ENCODE results near the gene RREB1.
A peak's percentile ranks its signal among the peaks of the same experiment; 100 is the strongest.

The RREB1 gene, protein sequence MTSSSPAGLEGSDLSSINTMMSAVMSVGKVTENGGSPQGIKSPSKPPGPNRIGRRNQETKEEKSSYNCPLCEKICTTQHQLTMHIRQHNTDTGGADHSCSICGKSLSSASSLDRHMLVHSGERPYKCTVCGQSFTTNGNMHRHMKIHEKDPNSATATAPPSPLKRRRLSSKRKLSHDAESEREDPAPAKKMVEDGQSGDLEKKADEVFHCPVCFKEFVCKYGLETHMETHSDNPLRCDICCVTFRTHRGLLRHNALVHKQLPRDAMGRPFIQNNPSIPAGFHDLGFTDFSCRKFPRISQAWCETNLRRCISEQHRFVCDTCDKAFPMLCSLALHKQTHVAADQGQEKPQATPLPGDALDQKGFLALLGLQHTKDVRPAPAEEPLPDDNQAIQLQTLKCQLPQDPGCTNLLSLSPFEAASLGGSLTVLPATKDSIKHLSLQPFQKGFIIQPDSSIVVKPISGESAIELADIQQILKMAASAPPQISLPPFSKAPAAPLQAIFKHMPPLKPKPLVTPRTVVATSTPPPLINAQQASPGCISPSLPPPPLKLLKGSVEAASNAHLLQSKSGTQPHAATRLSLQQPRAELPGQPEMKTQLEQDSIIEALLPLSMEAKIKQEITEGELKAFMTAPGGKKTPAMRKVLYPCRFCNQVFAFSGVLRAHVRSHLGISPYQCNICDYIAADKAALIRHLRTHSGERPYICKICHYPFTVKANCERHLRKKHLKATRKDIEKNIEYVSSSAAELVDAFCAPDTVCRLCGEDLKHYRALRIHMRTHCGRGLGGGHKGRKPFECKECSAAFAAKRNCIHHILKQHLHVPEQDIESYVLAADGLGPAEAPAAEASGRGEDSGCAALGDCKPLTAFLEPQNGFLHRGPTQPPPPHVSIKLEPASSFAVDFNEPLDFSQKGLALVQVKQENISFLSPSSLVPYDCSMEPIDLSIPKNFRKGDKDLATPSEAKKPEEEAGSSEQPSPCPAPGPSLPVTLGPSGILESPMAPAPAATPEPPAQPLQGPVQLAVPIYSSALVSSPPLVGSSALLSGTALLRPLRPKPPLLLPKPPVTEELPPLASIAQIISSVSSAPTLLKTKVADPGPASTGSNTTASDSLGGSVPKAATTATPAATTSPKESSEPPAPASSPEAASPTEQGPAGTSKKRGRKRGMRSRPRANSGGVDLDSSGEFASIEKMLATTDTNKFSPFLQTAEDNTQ (N-terminal part only)

DNA sequence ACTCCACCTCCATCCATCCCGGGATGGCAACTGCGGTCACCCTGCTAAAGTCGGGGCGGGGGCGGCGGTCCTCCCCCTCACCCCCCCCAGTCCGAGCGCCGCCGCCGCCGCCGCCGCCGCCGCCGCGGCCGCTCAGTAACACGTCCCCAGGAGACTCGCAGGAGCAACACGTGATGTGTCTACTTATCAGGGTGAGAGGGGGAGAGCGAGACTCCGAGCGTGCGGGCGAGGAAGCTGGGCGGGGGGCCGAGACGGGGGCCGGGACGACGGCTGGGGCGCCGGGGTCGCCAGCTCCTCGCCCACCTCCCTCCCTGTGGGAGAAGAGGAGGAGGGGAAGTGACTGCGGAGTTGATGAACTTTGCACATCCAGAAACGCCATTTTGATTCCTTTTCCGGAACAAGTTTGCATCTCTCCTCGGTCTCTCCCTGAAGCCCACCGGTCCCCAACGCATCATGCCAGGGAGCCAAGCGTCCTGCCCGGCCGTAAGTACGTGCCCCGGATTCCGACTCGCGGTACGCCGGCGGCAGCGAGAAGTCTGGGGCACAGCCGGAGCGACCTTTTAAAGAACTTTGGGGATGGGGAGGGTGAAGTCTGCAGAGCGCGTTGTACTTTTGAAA is at the start of gene RREB1:
TSS of gene RREB1 (plus strand) at position 384 of the 618 bp plus-strand sequence. CDS start 73,951 bp downstream, outside the sequence.
- DNase-seq (ENCODE audit: low read depth in 2 of 2): peak; percentile 16 to 26

DNA sequence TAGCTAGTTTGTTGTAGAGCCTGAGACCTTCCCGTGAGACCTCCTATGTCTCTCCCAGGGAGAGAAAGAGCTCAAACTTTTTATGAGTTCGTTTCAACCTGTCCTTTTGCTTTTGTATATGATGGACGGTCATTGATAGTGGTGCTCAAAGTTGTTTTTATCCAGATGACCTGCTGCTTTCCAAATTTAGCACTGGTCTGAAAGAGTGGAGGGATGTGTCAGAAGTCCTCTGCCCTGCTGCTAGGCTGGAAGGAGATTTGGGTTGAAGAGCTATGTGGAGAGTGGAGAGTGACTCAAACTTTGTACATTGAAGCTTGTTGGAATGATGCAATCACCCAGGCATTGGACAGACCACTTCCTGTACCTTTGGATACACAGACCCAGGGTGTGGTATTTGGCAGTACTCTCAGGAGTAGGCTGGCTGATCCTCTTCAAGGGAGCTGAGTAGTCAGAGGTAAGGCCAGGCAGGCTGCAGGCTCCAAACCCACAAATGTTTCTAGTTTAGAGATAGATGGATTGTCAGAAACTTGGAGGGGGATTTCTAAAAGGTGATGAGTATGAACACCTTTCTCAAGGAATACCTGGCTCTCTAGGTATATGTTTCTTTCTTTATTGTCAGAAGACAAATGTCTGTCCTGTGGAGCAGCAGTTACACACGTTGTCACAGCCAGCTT is 49.4 kb upstream of the RREB1 start:
- no peak for DNase-seq (ENCODE audit: low read depth in 2 of 2)

GRCh38 chr6:7060769-7061516 is 46.8 kb upstream of the RREB1 start:
- DNase-seq (ENCODE audit: low read depth in 2 of 2): no peak

DNA sequence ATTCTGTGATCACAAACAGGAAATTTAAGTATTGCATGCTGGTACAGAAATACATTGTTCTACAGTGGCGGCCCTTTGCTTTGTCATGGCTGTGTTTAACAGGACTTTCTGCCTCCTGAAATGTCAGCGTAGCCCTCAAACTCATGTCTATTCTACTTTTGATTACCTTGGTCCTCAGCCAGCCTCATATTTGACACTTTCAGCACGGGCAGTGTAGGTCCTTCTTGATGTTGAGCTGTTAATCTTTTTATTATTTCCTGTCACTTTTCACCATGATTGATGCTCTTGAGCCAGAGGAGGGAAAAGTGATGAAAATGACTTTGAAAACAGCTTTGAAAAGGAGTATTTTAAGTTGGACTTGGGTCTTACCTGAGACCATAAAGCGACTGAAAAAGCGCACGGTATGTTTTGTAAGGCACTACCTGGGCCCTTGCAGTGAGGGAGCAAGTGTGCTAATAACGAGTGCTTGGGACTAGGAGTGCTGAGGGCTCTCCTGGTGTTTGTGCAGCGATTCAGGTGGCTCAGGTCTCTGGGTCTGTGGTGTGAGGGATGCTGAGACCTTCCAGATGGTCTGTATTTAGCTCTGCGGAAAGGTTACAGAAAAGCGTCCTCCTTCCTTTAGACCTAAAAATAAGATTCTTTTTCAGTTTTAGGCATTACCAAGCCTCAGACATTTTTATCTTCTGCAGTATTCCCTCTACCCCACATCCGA is 45.2 kb upstream of the RREB1 start:
- no peak for DNase-seq (ENCODE audit: low read depth in 2 of 2)

DNA sequence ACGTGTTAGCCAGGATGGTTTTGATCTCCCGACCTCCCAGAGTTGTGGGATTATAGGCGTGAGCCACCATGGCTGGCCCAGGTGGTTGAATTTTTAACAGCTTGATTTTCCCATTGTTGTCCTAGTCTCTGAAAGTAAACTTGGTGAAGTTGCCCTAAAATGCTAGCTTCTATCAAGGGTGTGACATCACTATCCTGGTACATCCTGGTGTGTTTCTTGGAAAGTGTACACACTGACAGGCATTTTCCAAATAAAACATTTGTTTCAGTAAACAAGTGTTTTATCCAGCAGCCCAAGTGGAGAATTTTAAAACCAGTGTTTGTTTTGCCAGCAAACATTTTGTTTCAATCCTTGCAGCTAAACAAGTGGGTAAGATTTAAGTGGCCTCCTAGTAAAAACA is 40.5 kb upstream of the RREB1 start:
- no peak for DNase-seq (ENCODE audit: low read depth in 2 of 2)

- no peak for DNase-seq (ENCODE audit: low read depth in 2 of 2)
Measured at GRCh38 chr6:7071405-7071804, 36.4 kb upstream of the RREB1 start.

DNA sequence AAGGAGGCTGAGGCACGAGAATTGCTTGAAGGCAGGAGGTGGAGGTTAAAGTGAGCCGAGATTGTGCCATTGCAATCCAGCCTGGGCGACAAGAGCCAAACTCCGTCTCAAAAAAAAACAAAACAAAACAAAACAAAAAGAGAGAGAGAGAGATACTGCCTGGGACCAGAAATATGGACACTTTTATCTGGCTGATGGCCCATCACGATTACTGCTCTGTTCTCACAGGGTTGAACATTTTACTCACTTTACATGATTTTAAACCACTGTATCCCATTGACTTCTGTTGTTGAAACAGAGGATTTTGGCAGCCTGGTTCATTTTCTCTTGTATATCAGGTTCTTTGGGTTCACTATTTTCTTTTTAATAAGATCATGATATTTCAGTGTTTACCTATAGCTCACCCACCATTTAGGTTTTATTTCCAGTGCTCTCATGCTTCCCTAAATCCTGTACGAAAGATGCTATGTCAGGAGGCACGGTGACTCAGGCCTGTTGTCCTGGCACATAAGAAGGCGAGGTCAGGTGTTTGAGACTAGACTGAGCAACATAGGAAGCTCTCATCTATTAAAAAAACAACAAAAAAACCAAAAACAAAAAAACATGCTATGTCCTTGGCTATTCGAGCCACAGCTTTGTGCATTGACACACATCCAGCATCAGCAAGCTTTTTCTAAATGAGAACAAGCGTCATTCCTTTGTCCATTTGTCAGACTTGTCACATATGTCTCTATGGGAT is 34.5 kb upstream of the RREB1 start:
- no peak for DNase-seq (ENCODE audit: low read depth in 2 of 2)

DNA sequence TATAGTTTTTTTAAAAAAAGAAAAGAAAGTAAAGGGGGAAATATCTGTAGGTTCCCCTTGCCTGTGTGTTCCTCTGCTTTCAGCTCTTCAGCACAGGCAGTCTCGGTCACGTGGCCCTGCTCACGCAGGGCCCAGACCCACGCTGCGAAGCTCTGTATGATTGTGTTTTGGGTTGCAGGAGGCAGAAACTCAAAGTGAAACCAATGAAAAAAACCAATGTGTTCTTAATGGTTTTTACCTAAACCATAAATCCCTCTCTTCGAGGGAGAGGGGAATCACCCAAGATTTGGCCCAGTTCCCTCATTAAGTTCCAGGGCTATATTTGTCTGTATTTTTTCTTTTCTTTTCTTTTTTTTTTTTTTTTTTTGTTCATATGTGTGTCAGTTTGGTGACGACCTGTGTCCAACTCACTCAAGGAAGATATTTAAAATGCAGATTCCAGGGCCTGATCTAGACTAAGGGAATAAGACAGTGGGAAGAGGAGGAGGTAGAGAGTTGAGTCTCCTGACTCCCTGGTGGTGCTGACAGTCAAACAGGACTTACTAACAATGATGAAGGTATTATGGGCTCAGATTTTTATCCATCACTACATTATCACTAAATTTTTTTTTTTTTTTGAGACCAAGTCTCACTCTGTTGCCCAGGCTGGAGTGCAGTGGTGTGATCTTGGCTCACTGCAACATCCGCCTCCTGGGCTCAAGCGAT is 33.8 kb upstream of the RREB1 start:
- no peak for DNase-seq (ENCODE audit: low read depth in 2 of 2)

DNA sequence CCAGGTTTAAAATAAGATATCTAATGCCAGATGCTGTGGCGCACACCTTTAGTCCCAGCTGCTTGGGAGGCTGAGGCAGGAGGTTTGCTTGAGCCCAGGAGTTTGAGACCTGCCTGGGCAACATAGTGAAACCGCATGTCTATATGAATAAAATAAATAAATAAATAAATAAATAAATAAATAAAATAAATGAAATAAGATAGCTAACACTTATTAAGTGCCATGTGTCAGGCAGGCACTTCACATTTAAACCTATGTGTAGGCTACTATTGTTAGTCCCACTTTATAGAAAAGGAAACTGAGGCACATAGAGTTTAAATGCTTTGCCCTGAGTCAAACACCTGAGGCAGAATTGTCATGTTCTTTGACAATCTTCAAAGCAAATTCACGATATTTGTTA is 32.9 kb upstream of the RREB1 start:
- no peak for DNase-seq (ENCODE audit: low read depth in 2 of 2)

DNA sequence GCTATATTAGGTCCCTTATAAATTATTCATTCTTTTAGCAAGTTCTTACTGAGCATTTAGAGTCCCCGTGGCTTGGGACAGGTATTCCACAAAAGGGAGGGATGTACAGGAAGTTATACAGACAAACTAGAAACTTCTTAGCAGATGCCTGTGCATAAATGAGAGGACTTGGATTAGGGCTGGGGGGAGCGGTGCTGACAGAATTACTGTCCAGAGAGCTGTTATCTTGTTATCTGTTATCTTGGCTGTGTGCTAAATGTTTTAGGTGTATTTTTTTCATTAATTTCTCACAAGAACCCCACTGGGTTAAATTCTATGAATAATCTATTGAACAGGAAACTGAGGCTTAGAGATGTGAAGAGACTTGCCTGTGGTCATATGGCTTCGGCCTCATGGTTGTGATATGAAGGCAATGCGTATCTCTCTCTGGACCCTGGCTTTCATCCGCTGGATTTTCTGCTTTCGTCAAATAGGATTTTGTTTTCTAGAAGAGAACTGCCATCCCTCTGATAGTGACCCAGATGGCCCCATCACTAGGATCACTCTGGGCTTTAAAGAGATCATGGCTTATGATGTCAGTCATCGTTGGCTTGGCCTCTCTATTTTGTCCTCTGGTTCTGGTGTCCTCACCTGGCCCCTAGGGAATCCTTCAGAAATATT is 32.3 kb upstream of the RREB1 start:
- no peak for DNase-seq (ENCODE audit: low read depth in 2 of 2)

GRCh38 chr6:7077856-7078255 is 29.9 kb upstream of the RREB1 start:
- DNase-seq (ENCODE audit: low read depth in 2 of 2): no peak

GRCh38 chr6:7078856-7079255 is 28.9 kb upstream of the RREB1 start:
- DNase-seq (ENCODE audit: low read depth in 2 of 2): no peak

- no peak for DNase-seq (ENCODE audit: low read depth in 2 of 2)
Measured at GRCh38 chr6:7080311-7080710, 27.4 kb upstream of the RREB1 start.

- DNase-seq (ENCODE audit: low read depth in 2 of 2): no peak
Measured at GRCh38 chr6:7085911-7086310, 21.9 kb upstream of the RREB1 start.

DNA sequence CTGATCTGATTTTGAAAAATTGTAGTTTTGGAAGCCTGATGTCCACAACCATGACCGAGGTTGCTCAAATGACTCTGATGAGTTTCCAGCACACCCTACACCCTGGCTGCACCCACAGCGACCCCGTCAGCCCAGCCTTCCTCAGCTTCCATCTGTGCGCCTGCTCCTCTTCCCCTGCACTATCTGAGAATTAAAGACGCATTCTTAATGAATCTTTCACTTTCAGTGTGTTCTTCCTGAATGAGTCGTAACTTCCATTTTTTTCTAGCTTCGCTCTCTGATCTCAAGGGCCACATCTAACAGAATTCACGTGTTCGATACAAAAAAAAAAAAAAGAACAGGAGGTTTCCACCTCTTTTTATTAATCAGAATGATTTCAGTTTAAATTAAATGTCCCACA is 21.3 kb upstream of the RREB1 start:
- no peak for DNase-seq (ENCODE audit: low read depth in 2 of 2)

DNA sequence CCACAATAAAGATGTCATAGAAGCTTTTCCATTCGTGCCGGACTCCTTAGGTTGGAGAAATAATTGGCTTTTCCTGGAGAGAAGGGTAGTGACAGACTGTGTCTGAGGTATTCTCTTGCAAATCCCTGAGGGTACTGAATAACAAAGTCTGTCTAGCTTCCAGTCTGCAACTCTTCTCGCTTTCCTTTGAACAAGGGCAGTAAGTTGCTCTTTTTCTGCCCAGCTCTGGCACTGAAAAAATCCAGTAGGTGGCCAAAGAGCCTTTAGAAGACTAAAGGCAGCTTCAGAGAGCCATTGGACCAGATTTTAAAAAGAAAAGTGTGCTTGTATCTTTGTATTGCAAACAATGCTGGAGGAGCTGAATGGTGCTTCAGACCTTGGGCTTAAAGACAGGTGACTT is 20.7 kb upstream of the RREB1 start:
- no peak for DNase-seq (ENCODE audit: low read depth in 2 of 2)

DNA sequence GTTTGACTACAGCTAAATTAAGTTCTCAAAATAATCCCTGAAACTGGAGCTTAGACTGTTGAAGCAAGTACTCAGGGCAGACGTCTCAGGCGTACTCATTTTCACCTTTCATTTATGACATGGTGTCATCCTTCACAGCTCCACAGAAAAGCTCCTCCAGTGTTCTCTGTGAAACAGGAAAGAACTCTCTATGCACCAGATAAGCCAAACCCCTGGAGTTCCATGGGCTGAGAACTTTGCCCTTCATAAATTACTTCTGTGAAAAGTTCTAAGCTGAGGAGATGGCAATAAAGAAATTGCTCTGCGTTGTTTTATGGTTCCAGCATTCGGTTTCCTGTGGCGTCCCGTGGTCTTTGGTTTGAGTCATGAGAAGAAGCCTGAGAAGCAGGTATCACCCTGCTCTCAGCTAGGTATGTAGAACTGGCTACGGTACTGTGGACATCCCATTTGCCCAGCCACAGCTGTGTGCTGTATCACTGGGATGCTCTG is 20.2 kb upstream of the RREB1 start:
- DNase-seq (ENCODE audit: low read depth in 2 of 2): no peak
